MM.1S (cell line): ENCODE data around the gene EFCAB14.

Experiments
- EZH2 ChIP-seq: fragments of 300-600 bp; sonication (generic); optimal IDR thresholded peaks from 2 replicates; pipeline ENCODE3; 2017; ENCODE audit warnings: low read depth, mild to moderate bottlenecking, antibody characterized with exemption, low read length, mixed read lengths
- TF ChIP-seq, protein P1 (sequence below): fragments of 300-600 bp; sonication (generic); IDR thresholded peaks from 2 replicates; pipeline ENCODE4 v1.5.1; 2016; ENCODE audit warnings: antibody characterized with exemption, low read length, mixed read lengths

GRCh38 chr1:46760558-46761166 is 41.7 kb upstream of the EFCAB14 start:
- TF ChIP-seq, protein P1, sequence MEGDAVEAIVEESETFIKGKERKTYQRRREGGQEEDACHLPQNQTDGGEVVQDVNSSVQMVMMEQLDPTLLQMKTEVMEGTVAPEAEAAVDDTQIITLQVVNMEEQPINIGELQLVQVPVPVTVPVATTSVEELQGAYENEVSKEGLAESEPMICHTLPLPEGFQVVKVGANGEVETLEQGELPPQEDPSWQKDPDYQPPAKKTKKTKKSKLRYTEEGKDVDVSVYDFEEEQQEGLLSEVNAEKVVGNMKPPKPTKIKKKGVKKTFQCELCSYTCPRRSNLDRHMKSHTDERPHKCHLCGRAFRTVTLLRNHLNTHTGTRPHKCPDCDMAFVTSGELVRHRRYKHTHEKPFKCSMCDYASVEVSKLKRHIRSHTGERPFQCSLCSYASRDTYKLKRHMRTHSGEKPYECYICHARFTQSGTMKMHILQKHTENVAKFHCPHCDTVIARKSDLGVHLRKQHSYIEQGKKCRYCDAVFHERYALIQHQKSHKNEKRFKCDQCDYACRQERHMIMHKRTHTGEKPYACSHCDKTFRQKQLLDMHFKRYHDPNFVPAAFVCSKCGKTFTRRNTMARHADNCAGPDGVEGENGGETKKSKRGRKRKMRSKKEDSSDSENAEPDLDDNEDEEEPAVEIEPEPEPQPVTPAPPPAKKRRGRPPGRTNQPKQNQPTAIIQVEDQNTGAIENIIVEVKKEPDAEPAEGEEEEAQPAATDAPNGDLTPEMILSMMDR: no peak
- no peak for TF ChIP-seq EZH2
